Left ventricle myocardium inferior (tissue), 1 donor: Measurements from ENCODE around the gene ANKHD1. TPM values are rescaled to one million over a fixed set of nuclear protein-coding genes. Genes with fewer than 3 reads are reported as not detected.

Experiments used
- DNase-seq: peaks from one replicate; pipeline ENCODE4 v3.0.0-alpha.2; 2020
- H3K27ac ChIP-seq: fragments of 200-600 bp; replicated peaks from 2 replicates; pipeline ENCODE4 v1.8.0; 2021
- H3K27me3 ChIP-seq: fragments of 200-600 bp; 2 replicates; pipeline ENCODE4 v1.8.0; 2021; ENCODE audit warnings: low read depth
- H3K36me3 ChIP-seq: fragments of 200-600 bp; 2 replicates; pipeline ENCODE4 v1.8.0; 2021
- H3K4me1 ChIP-seq: fragments of 200-600 bp; 2 replicates; pipeline ENCODE4 v1.8.0; 2021
- H3K4me3 ChIP-seq: fragments of 200-600 bp; 2 replicates; pipeline ENCODE4 v1.8.0; 2021; ENCODE audit warnings: mild to moderate bottlenecking, moderate library complexity
- H3K9me3 ChIP-seq: fragments of 200-600 bp; replicated peaks from 2 replicates; pipeline ENCODE4 v1.8.0; 2021
- intact Hi-C: fragments of 100-400 bp; cut with micrococcal nuclease; formaldehyde crosslinking; loops from one replicate; pipeline ENCODE4 v1.11.0; 2022
- total RNA-seq: library from RNA; stranded (reverse); fragmentation: NEBNext Ultra II Directional; extraction: Animal tissue kit (Norgen Biotek cat#: 25700); gene quantifications from one replicate; pipeline ENCODE4 v1.2.1, GENCODE V29; 2021
- TF ChIP-seq, protein P1 (sequence below): fragments of 200-600 bp; IDR thresholded peaks from 2 replicates; pipeline ENCODE4 v1.8.0; 2021; ENCODE audit warnings: antibody characterized with exemption, mild to moderate bottlenecking, borderline replicate concordance
- donor health status: DM: no; HTN: yes; CAD: no; lungs with severe emphysema.

Gene ANKHD1
- total RNA-seq, 1 donor from 2014 or later, result 58.5 TPM

GRCh38 chr5:140566665-140567064 lies 165.0 kb downstream of the ANKHD1 start:
- intact Hi-C loops, result no loop called here
- TF ChIP-seq, protein P1, sequence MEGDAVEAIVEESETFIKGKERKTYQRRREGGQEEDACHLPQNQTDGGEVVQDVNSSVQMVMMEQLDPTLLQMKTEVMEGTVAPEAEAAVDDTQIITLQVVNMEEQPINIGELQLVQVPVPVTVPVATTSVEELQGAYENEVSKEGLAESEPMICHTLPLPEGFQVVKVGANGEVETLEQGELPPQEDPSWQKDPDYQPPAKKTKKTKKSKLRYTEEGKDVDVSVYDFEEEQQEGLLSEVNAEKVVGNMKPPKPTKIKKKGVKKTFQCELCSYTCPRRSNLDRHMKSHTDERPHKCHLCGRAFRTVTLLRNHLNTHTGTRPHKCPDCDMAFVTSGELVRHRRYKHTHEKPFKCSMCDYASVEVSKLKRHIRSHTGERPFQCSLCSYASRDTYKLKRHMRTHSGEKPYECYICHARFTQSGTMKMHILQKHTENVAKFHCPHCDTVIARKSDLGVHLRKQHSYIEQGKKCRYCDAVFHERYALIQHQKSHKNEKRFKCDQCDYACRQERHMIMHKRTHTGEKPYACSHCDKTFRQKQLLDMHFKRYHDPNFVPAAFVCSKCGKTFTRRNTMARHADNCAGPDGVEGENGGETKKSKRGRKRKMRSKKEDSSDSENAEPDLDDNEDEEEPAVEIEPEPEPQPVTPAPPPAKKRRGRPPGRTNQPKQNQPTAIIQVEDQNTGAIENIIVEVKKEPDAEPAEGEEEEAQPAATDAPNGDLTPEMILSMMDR, result no peak
- H3K27me3 ChIP-seq, result no peaks in the 10 kb centered on the region

GRCh38 chr5:140567136-140567818 lies 165.6 kb downstream of the ANKHD1 start:
- Histone ChIP-seq H3K9me3 (no peaks in the 10 kb centered on the region), H3K4me3 (no peak overlapping the region), H3K36me3 (peaks cover 24% of the 10 kb centered on the region), H3K27ac (peak overlapping the region; percentile 86), H3K4me1 (peaks cover 97% of the 10 kb centered on the region), H3K27me3 (no peaks in the 10 kb centered on the region)
- intact Hi-C loops, result no loop called here
- no peak for DNase-seq
- TF ChIP-seq, protein P1, result no peak

More at GRCh38 chr5:140566665-140567064, 165.0 kb downstream of the ANKHD1 start:
- H3K36me3 ChIP-seq, result peaks cover 29% of the 10 kb centered on the region
- H3K4me1 ChIP-seq, result peaks cover 98% of the 10 kb centered on the region
- no peak overlapping the region for H3K27ac ChIP-seq
- no peak overlapping the region for H3K4me3 ChIP-seq
- DNase-seq, result no peak
- no peaks in the 10 kb centered on the region for H3K9me3 ChIP-seq

DNA sequence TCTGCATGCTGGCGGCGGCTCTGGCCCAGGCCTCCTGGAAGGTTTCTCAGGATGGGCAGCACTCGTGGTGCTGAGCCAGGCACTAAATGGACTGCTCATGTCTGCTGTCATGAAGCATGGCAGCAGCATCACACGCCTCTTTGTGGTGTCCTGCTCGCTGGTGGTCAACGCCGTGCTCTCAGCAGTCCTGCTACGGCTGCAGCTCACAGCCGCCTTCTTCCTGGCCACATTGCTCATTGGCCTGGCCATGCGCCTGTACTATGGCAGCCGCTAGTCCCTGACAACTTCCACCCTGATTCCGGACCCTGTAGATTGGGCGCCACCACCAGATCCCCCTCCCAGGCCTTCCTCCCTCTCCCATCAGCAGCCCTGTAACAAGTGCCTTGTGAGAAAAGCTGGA lies 166.2 kb downstream of the ANKHD1 start:
- no peak overlapping the region for H3K4me3 ChIP-seq
- no peaks in the 10 kb centered on the region for H3K9me3 ChIP-seq
- intact Hi-C loops, result no loop called here
- no peaks in the 10 kb centered on the region for H3K27me3 ChIP-seq
- H3K36me3 ChIP-seq, result peaks cover 24% of the 10 kb centered on the region
- TF ChIP-seq, protein P1, result no peak
- H3K4me1 ChIP-seq, result peaks cover 91% of the 10 kb centered on the region
- no peak for DNase-seq
- peak overlapping the region; percentile 86 for H3K27ac ChIP-seq

DNA sequence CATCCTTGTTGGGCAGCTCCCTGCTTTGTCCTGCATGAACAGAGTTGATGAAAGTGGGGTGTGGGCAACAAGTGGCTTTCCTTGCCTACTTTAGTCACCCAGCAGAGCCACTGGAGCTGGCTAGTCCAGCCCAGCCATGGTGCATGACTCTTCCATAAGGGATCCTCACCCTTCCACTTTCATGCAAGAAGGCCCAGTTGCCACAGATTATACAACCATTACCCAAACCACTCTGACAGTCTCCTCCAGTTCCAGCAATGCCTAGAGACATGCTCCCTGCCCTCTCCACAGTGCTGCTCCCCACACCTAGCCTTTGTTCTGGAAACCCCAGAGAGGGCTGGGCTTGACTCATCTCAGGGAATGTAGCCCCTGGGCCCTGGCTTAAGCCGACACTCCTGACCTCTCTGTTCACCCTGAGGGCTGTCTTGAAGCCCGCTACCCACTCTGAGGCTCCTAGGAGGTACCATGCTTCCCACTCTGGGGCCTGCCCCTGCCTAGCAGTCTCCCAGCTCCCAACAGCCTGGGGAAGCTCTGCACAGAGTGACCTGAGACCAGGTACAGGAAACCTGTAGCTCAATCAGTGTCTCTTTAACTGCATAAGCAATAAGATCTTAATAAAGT lies 166.9 kb downstream of the ANKHD1 start:
- Histone ChIP-seq H3K4me1 (peaks cover 84% of the 10 kb centered on the region), H3K27ac (peak overlapping the region; percentile 86)
- TF ChIP-seq, protein P1, result no peak

GRCh38 chr5:140569197-140569596 lies 167.6 kb downstream of the ANKHD1 start:
- TF ChIP-seq, protein P1, result no peak
- Histone ChIP-seq H3K4me3 (peak overlapping the region; percentile 14), H3K4me1 (peaks cover 84% of the 10 kb centered on the region), H3K27ac (peak overlapping the region; percentile 86), H3K27me3 (no peaks in the 10 kb centered on the region), H3K36me3 (peaks cover 24% of the 10 kb centered on the region), H3K9me3 (no peaks in the 10 kb centered on the region)
- no peak for DNase-seq
- intact Hi-C loops, result no loop called here

More for the DNA sequence above, 166.9 kb downstream of the ANKHD1 start:
- intact Hi-C loops, result no loop called here
- Histone ChIP-seq H3K4me3 (peak overlapping the region; percentile 14), H3K9me3 (no peaks in the 10 kb centered on the region), H3K36me3 (peaks cover 24% of the 10 kb centered on the region), H3K27me3 (no peaks in the 10 kb centered on the region)
- DNase-seq, result no peak
